T-helper 1 cell treated with Interleukin-12 subunit alpha and Interleukin-12 subunit beta and Interleukin-4 antibody, amounts not matched to agents 30 ng/mL and 1 ng/mL, for 36 hours (primary cell): ENCODE measurements around the gene RNF150. TPM values are rescaled to one million over a fixed set of nuclear protein-coding genes. Genes with fewer than 3 reads are reported as not detected.

ENCODE experiments used
- intact Hi-C: fragments of 100-400 bp; cut with micrococcal nuclease; formaldehyde crosslinking; loops from one replicate; pipeline ENCODE4 v1.15.1; 2024
- total RNA-seq: library from RNA; stranded (reverse); gene quantifications from 2 replicates; pipeline ENCODE4 v1.2.3, GENCODE V29; 2022

Gene RNF150
- total RNA-seq, 1 donor from 2014 or later: 0.25 TPM

GRCh38 chr4:141132072-141132708 lies 1.1 kb downstream of the RNF150 start:
- intact Hi-C loops: no loop called here

- intact Hi-C loops: no loop called here
Measured at GRCh38 chr4:141131723-141132071, 1.6 kb downstream of the RNF150 start.

- intact Hi-C loops: no loop called here
Measured at GRCh38 chr4:141130947-141131605, 2.2 kb downstream of the RNF150 start.

- intact Hi-C loops: no loop called here
Measured at GRCh38 chr4:141127884-141128283, 5.4 kb downstream of the RNF150 start.

GRCh38 chr4:141126769-141127168 lies 6.5 kb downstream of the RNF150 start:
- intact Hi-C loops: no loop called here

GRCh38 chr4:141124224-141124623 lies 9.0 kb downstream of the RNF150 start:
- intact Hi-C loops: no loop called here

- intact Hi-C loops: no loop called here
Measured at GRCh38 chr4:141121768-141122454, 11.4 kb downstream of the RNF150 start.

GRCh38 chr4:141121101-141121500 lies 12.2 kb downstream of the RNF150 start:
- intact Hi-C loops: no loop called here

- intact Hi-C loops: no loop called here
Measured at GRCh38 chr4:141120036-141120593, 13.2 kb downstream of the RNF150 start.

GRCh38 chr4:141119071-141119470 lies 14.2 kb downstream of the RNF150 start:
- intact Hi-C loops: no loop called here

GRCh38 chr4:141118381-141118780 lies 14.9 kb downstream of the RNF150 start:
- intact Hi-C loops: no loop called here

GRCh38 chr4:141117935-141118334 lies 15.3 kb downstream of the RNF150 start:
- intact Hi-C loops: no loop called here

GRCh38 chr4:141109983-141110382 lies 23.3 kb downstream of the RNF150 start:
- intact Hi-C loops: no loop called here

- intact Hi-C loops: no loop called here
Measured at GRCh38 chr4:141107927-141108326, 25.3 kb downstream of the RNF150 start.

GRCh38 chr4:141102367-141102766 lies 30.9 kb downstream of the RNF150 start:
- intact Hi-C loops: no loop called here

- intact Hi-C loops: no loop called here
Measured at GRCh38 chr4:141101511-141101910, 31.8 kb downstream of the RNF150 start.

GRCh38 chr4:141099326-141099725 lies 33.9 kb downstream of the RNF150 start:
- intact Hi-C loops: no loop called here

GRCh38 chr4:141098163-141098562 lies 35.1 kb downstream of the RNF150 start:
- intact Hi-C loops: no loop called here

GRCh38 chr4:141090473-141090872 lies 42.8 kb downstream of the RNF150 start:
- intact Hi-C loops: no loop called here

- intact Hi-C loops: no loop called here
Measured at GRCh38 chr4:141081921-141082395, 51.3 kb downstream of the RNF150 start.

- intact Hi-C loops: no loop called here
Measured at GRCh38 chr4:141080668-141081067, 52.6 kb downstream of the RNF150 start.

- intact Hi-C loops: no loop called here
Measured at GRCh38 chr4:141079393-141079930, 53.8 kb downstream of the RNF150 start.
